WTC11 (cell line): ENCODE results near the gene HAPLN1. TPM values are rescaled to one million over a fixed set of nuclear protein-coding genes. Genes with fewer than 3 reads are reported as not detected.

Source experiments
- ATAC-seq: fragments of 200-7000 bp; cut with Tn5 transposase; 2 replicates; pipeline ENCODE4 v1.10.0; 2021; ENCODE audit warnings: mild to moderate bottlenecking, moderate library complexity
- CTCF ChIA-PET: fragments of 300-600 bp; sonication (Branson Sonifier 250); formaldehyde crosslinking; loops from one replicate; lab custom pipeline; 2021; ENCODE audit warnings: antibody characterized with exemption; lab: Charles Lee
- POLR2A ChIA-PET: fragments of 350-600 bp; sonication (Branson Sonifier 250); formaldehyde crosslinking; loops from one replicate; lab custom pipeline; 2021; ENCODE audit warnings: antibody characterized with exemption; lab: Charles Lee
- DNase-seq: peaks from one replicate; pipeline ENCODE4 v3.0.0; 2021; ENCODE audit warnings: low spot score
- H3K27ac Mint-ChIP-seq: 2 replicates; pipeline ENCODE4 v1.8.0; 2021; ENCODE audit warnings: mixed read lengths
- H3K27me3 Mint-ChIP-seq: 2 replicates; pipeline ENCODE4 v1.8.0; 2021; ENCODE audit warnings: low read depth, mild to moderate bottlenecking, moderate library complexity, mixed read lengths
- H3K36me3 Mint-ChIP-seq: 2 replicates; pipeline ENCODE4 v1.8.0; 2021; ENCODE audit warnings: mixed read lengths
- H3K4me1 Mint-ChIP-seq: 2 replicates; pipeline ENCODE4 v1.8.0; 2022; ENCODE audit warnings: mixed read lengths
- H3K4me3 Mint-ChIP-seq: 2 replicates; pipeline ENCODE4 v1.8.0; 2021; ENCODE audit warnings: mild to moderate bottlenecking, moderate library complexity, mixed read lengths
- H3K9me3 Mint-ChIP-seq: 2 replicates; pipeline ENCODE4 v1.8.0; 2021; ENCODE audit warnings: mixed read lengths
- ATF3 ChIP-seq: sonication (generic); formaldehyde crosslinking; conservative IDR thresholded peaks from 2 replicates; pipeline ENCODE4 v1.8.1; 2022; ENCODE audit warnings: mild to moderate bottlenecking, missing genetic modification reagents
- ERG ChIP-seq: fragments of 250-450 bp; sonication (Bioruptor Pico); IDR thresholded peaks from 2 replicates; pipeline ENCODE4 v1.8.0; 2021; ENCODE audit warnings: mild to moderate bottlenecking
- ETV6 ChIP-seq: sonication (generic); formaldehyde crosslinking; IDR thresholded peaks from 2 replicates; pipeline ENCODE4 v1.8.1; 2022; ENCODE audit warnings: mild to moderate bottlenecking, missing genetic modification reagents
- FOXK1 ChIP-seq: sonication (generic); formaldehyde crosslinking; IDR thresholded peaks from 2 replicates; pipeline ENCODE4 v1.8.0; 2022; ENCODE audit warnings: mild to moderate bottlenecking, moderate library complexity, missing genetic modification reagents
- GABPB1 ChIP-seq: sonication (generic); formaldehyde crosslinking; IDR thresholded peaks from 2 replicates; pipeline ENCODE4 v1.8.1; 2023; ENCODE audit warnings: mild to moderate bottlenecking, missing genetic modification reagents
- IRF2 ChIP-seq: sonication (generic); formaldehyde crosslinking; IDR thresholded peaks from 2 replicates; pipeline ENCODE4 v1.8.0; 2022; ENCODE audit warnings: low read depth, missing genetic modification reagents, borderline replicate concordance
- KAT7 ChIP-seq: sonication (generic); formaldehyde crosslinking; IDR thresholded peaks from 2 replicates; pipeline ENCODE4 v1.8.1; 2023; ENCODE audit warnings: missing genetic modification reagents, mild to moderate bottlenecking, borderline replicate concordance
- MXD4 ChIP-seq: fragments of 250-450 bp; sonication (Bioruptor Pico); IDR thresholded peaks from 2 replicates; pipeline ENCODE4 v1.8.0; 2021; ENCODE audit warnings: mild to moderate bottlenecking, moderate library complexity, borderline replicate concordance
- NFATC4 ChIP-seq: fragments of 250-450 bp; sonication (Bioruptor Pico); IDR thresholded peaks from 2 replicates; pipeline ENCODE4 v1.9.0; 2021; ENCODE audit warnings: mild to moderate bottlenecking
- NR3C1 ChIP-seq: sonication (generic); formaldehyde crosslinking; conservative IDR thresholded peaks from 2 replicates; pipeline ENCODE4 v1.8.1; 2023; ENCODE audit warnings: low read depth, mild to moderate bottlenecking, missing genetic modification reagents
- OVOL2 ChIP-seq: fragments of 250-450 bp; sonication (Bioruptor Pico); IDR thresholded peaks from 2 replicates; pipeline ENCODE4 v1.9.0; 2021; ENCODE audit warnings: mild to moderate bottlenecking, borderline replicate concordance
- SMAD3 ChIP-seq: sonication (generic); formaldehyde crosslinking; IDR thresholded peaks from 2 replicates; pipeline ENCODE4 v1.8.0; 2022; ENCODE audit warnings: missing genetic modification reagents, mild to moderate bottlenecking, borderline replicate concordance
- SP1 ChIP-seq: sonication (generic); formaldehyde crosslinking; conservative IDR thresholded peaks from 2 replicates; pipeline ENCODE4 v1.8.1; 2022; ENCODE audit warnings: missing genetic modification reagents
- TEAD4 ChIP-seq: sonication (generic); formaldehyde crosslinking; IDR thresholded peaks from 2 replicates; pipeline ENCODE4 v1.8.0; 2022; ENCODE audit warnings: mild to moderate bottlenecking, missing genetic modification reagents
- TP53 ChIP-seq: sonication (generic); formaldehyde crosslinking; IDR thresholded peaks from 2 replicates; pipeline ENCODE4 v1.8.1; 2023; ENCODE audit warnings: mild to moderate bottlenecking, missing genetic modification reagents
- ZBTB43 ChIP-seq: sonication (generic); formaldehyde crosslinking; IDR thresholded peaks from 2 replicates; pipeline ENCODE4 v1.8.1; 2023; ENCODE audit warnings: mild to moderate bottlenecking, missing genetic modification reagents
- ZNF138 ChIP-seq: sonication (generic); formaldehyde crosslinking; conservative IDR thresholded peaks from 2 replicates; pipeline ENCODE4 v1.8.1; 2022; ENCODE audit warnings: mild to moderate bottlenecking, moderate library complexity, missing genetic modification reagents
- ZNF263 ChIP-seq: sonication (generic); formaldehyde crosslinking; IDR thresholded peaks from 2 replicates; pipeline ENCODE4 v1.8.1; 2022; ENCODE audit warnings: low read depth, mild to moderate bottlenecking, moderate library complexity, missing genetic modification reagents
- ZNF396 ChIP-seq: fragments of 250-450 bp; sonication (Bioruptor Pico); IDR thresholded peaks from 2 replicates; pipeline ENCODE4 v1.8.0; 2021; ENCODE audit warnings: mild to moderate bottlenecking, moderate library complexity, borderline replicate concordance
- ZNF423 ChIP-seq: fragments of 250-450 bp; sonication (Bioruptor Pico); IDR thresholded peaks from 2 replicates; pipeline ENCODE4 v2.1.2; 2022; ENCODE audit warnings: mild to moderate bottlenecking, moderate library complexity
- ZNF425 ChIP-seq: fragments of 250-450 bp; sonication (Bioruptor Pico); conservative IDR thresholded peaks from 2 replicates; pipeline ENCODE4 v1.9.0; 2021; ENCODE audit warnings: mild to moderate bottlenecking
- total RNA-seq: library from RNA; stranded (reverse); gene quantifications from 3 replicates; pipeline ENCODE4 v1.2.3, GENCODE V29; 2021
- TF ChIP-seq, protein P1 (sequence below): sonication (generic); formaldehyde crosslinking; IDR thresholded peaks from 2 replicates; pipeline ENCODE4 v1.8.1; 2022; ENCODE audit warnings: missing genetic modification reagents, borderline replicate concordance
- TF ChIP-seq, protein P2 (sequence below): sonication (generic); formaldehyde crosslinking; IDR thresholded peaks from 2 replicates; pipeline ENCODE4 v1.8.0; 2022; ENCODE audit warnings: mild to moderate bottlenecking, missing genetic modification reagents
- TF ChIP-seq, protein P3 (sequence below): sonication (generic); formaldehyde crosslinking; IDR thresholded peaks from 2 replicates; pipeline ENCODE4 v1.8.1; 2023; ENCODE audit warnings: mild to moderate bottlenecking, moderate library complexity, missing genetic modification reagents

HAPLN1 gene
- total RNA-seq, 1 experiment from 2014 or later = 9.4 TPM

DNA sequence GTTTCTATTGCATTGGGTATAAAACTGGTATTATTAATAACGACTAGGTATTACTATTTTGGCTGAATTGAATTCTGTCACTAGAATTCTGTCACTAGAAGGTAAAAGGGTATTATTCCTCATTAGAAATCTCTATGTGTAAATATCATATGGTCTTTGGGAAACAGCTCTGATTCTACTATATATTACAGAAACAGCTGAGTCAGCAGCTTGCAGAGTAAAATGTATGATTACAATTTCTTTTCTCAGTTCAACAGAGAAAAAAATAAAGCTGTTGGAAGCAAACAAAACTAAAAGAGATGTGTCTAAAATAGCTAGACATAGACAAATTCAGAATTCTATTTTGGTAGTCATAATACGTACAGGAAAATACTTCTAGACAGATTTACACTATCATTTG is 48.5 kb downstream of the HAPLN1 start (continued):
- TF ChIP-seq ZNF263 = no peak

- Mint-ChIP-seq H3K36me3 (peaks cover 2% of the 10 kb centered on the region), H3K4me1 (peaks cover 13% of the 10 kb centered on the region), H3K27ac (no peak overlapping the region), H3K9me3 (0 out of 2 replicates have a peak, but pooled peaks cover 3% of the 10 kb centered on the region), H3K4me3 (no peak overlapping the region), H3K27me3 (no peaks in the 10 kb centered on the region)
- DNase-seq (no peak), ATAC-seq (no peak)
- CTCF ChIA-PET = no interaction called here
- no peak for TF ChIP-seq TP53 (CRISPR knock-in tag)
- TF ChIP-seq ZNF425 (CRISPR knock-in tag) = no peak
- no peak for TF ChIP-seq GABPB1 (CRISPR knock-in tag)
- TF ChIP-seq, protein P1, sequence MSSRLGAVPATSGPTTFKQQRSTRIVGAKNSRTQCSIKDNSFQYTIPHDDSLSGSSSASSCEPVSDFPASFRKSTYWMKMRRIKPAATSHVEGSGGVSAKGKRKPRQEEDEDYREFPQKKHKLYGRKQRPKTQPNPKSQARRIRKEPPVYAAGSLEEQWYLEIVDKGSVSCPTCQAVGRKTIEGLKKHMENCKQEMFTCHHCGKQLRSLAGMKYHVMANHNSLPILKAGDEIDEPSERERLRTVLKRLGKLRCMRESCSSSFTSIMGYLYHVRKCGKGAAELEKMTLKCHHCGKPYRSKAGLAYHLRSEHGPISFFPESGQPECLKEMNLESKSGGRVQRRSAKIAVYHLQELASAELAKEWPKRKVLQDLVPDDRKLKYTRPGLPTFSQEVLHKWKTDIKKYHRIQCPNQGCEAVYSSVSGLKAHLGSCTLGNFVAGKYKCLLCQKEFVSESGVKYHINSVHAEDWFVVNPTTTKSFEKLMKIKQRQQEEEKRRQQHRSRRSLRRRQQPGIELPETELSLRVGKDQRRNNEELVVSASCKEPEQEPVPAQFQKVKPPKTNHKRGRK (CRISPR knock-in tag) = no peak
- TF ChIP-seq ZNF263 = no peak
- TF ChIP-seq ETV6 (CRISPR knock-in tag) = no peak
- TF ChIP-seq NR3C1 (CRISPR knock-in tag) = no peak
- no peak for TF ChIP-seq SMAD3 (CRISPR knock-in tag)
- no peak for TF ChIP-seq ZNF396 (CRISPR knock-in tag)
- no peak for TF ChIP-seq OVOL2 (CRISPR knock-in tag)
- TF ChIP-seq ERG (CRISPR knock-in tag) = no peak
- TF ChIP-seq ZNF138 (CRISPR knock-in tag) = no peak
- no peak for TF ChIP-seq TEAD4 (CRISPR knock-in tag)
- TF ChIP-seq, protein P2, sequence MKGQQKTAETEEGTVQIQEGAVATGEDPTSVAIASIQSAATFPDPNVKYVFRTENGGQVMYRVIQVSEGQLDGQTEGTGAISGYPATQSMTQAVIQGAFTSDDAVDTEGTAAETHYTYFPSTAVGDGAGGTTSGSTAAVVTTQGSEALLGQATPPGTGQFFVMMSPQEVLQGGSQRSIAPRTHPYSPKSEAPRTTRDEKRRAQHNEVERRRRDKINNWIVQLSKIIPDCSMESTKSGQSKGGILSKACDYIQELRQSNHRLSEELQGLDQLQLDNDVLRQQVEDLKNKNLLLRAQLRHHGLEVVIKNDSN (CRISPR knock-in tag) = no peak
- no peak for TF ChIP-seq ZNF423 (CRISPR knock-in tag)
- no peak for TF ChIP-seq FOXK1 (CRISPR knock-in tag)
- TF ChIP-seq IRF2 = no peak
- TF ChIP-seq KAT7 (CRISPR knock-in tag) = no peak
- no peak for TF ChIP-seq ATF3
- TF ChIP-seq SP1 (CRISPR knock-in tag) = no peak
- POLR2A ChIA-PET = no interaction called here
These were observed 55.0 kb downstream of the HAPLN1 start for GRCh38 chr5:83665631-83666030.

DNA sequence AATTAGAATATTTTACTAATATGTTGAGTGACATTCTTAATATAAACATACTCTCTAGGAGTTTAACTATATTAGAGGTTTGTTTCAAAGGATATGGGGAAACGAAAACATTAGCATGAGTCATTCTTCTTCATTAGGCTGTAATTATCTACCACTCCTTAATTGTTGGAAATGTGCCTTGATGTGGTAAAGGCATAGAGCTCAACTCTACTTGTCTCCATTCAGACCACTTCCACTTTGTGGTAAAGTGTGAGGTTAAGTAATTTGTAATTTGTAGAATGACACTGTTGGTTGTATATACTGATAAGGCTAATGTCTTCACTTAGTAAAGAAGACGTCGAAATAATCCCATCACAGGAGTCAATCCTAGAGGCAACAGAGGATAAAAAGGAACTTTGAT is 58.1 kb downstream of the HAPLN1 start:
- H3K9me3 Mint-ChIP-seq = no peaks in the 10 kb centered on the region
- H3K27ac Mint-ChIP-seq = no peak overlapping the region
- DNase-seq (no peak), ATAC-seq (no peak)
- peaks cover 13% of the 10 kb centered on the region for H3K4me1 Mint-ChIP-seq
- no peaks in the 10 kb centered on the region for H3K36me3 Mint-ChIP-seq
- no peaks in the 10 kb centered on the region for H3K27me3 Mint-ChIP-seq
- ChIA-PET CTCF (no interaction called here), POLR2A (no interaction called here)
- no peak overlapping the region for H3K4me3 Mint-ChIP-seq
- TF ChIP-seq MXD4 (CRISPR knock-in tag) (no peak), ZBTB43 (CRISPR knock-in tag) (no peak), NFATC4 (no peak)
- TF ChIP-seq, protein P3, sequence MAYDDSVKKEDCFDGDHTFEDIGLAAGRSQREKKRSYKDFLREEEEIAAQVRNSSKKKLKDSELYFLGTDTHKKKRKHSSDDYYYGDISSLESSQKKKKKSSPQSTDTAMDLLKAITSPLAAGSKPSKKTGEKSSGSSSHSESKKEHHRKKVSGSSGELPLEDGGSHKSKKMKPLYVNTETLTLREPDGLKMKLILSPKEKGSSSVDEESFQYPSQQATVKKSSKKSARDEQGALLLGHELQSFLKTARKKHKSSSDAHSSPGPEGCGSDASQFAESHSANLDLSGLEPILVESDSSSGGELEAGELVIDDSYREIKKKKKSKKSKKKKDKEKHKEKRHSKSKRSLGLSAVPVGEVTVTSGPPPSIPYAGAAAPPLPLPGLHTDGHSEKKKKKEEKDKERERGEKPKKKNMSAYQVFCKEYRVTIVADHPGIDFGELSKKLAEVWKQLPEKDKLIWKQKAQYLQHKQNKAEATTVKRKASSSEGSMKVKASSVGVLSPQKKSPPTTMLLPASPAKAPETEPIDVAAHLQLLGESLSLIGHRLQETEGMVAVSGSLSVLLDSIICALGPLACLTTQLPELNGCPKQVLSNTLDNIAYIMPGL = no peak
